Bronchial epithelial cell (primary cell): ENCODE measurements around the gene ZDHHC22. TPM values are rescaled to one million over a fixed set of nuclear protein-coding genes. Genes with fewer than 3 reads are reported as not detected.

Source experiments
- DNase-seq: peaks from one replicate; pipeline ENCODE4 v3.0.0-alpha.2; 2010; ENCODE audit warnings: low read depth
- FAIRE-seq: peaks from 2 replicates; lab custom pipeline; 2011; peaks lifted over from hg19 to GRCh38; lab: Jason Lieb, UNC
- H3K27me3 ChIP-seq: 2 replicates; pipeline ENCODE4 v1.5.1; 2011; ENCODE audit warnings: low read length; ENCODE audit not compliant: control insufficient read depth, insufficient read depth
- H3K36me3 ChIP-seq: 2 replicates; pipeline ENCODE4 v1.5.1; 2011; ENCODE audit warnings: low read length; ENCODE audit not compliant: control insufficient read depth, insufficient read depth
- H3K4me3 ChIP-seq: 2 replicates; pipeline ENCODE4 v1.5.1; 2011; ENCODE audit warnings: mild to moderate bottlenecking, low read depth, low read length, control low read depth
- CTCF ChIP-seq: IDR thresholded peaks from 2 replicates; pipeline ENCODE4 v1.5.1; 2011; ENCODE audit warnings: mild to moderate bottlenecking, moderate library complexity, low read length, control low read depth, inconsistent platforms; ENCODE audit not compliant: insufficient read depth, severe bottlenecking
- total RNA-seq: library from RNA; depleted of rRNA; stranded (reverse); fragments of >200 nt; gene quantifications from 2 replicates; pipeline ENCODE4 v1.2.1, GENCODE V29; 2014

Gene ZDHHC22
- total RNA-seq, 1 donor from 2014 or later = not detected

GRCh38 chr14:77139022-77139421 is 2.6 kb downstream of the ZDHHC22 start:
- peaks cover 43% of the 10 kb centered on the region for H3K27me3 ChIP-seq

DNA sequence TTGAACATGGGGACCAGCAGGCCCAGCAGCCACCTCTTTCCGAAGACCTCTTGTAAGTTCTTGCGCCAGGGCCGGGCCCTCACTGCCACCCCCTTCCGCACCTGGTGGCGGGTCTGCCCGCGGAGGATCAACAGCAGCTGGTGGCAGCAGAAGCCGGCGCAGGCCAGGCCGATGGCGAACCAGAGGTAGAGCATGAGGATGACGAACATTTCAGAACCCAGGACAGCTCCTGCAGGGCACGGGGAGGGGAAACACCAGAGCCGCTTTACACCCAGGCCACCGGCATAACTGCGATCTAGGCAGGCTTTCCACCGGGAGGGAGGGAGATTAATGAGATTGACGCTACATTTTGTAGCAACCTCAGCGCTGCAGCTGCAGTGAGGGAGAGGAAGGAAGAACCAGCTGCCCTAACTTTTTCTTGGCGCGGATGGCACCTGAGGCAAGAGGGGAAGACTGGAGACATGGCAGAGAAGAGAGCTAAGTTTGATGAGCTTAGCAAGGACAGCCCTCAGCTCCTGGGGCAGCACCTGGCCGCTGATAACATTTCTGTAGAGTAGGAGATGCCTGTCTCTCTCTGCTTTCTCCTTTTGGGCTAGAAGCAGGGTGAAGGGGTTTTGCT is 7.8 kb downstream of the ZDHHC22 start:
- no peak for TF ChIP-seq CTCF
- FAIRE-seq (no peak), DNase-seq (peak; percentile 58)
- no peak overlapping the region for H3K4me3 ChIP-seq
- H3K27me3 ChIP-seq = peaks cover 12% of the 10 kb centered on the region
- H3K36me3 ChIP-seq = no peaks in the 10 kb centered on the region

More at GRCh38 chr14:77139022-77139421, 2.6 kb downstream of the ZDHHC22 start:
- DNase-seq (no peak), FAIRE-seq (no peak)
- H3K4me3 ChIP-seq = no peak overlapping the region
- no peaks in the 10 kb centered on the region for H3K36me3 ChIP-seq
- no peak for TF ChIP-seq CTCF

- H3K36me3 ChIP-seq = no peaks in the 10 kb centered on the region
- H3K4me3 ChIP-seq = no peak overlapping the region
- FAIRE-seq (no peak), DNase-seq (no peak)
- TF ChIP-seq CTCF = no peak
- peaks cover 10% of the 10 kb centered on the region for H3K27me3 ChIP-seq
Observed at GRCh38 chr14:77131871-77132486, 9.6 kb downstream of the ZDHHC22 start.

GRCh38 chr14:77131206-77131605 is 10.4 kb downstream of the ZDHHC22 start:
- FAIRE-seq = no peak
- DNase-seq = no peak
- peaks cover 10% of the 10 kb centered on the region for H3K27me3 ChIP-seq
- TF ChIP-seq CTCF = no peak
- no peak overlapping the region for H3K4me3 ChIP-seq
- no peaks in the 10 kb centered on the region for H3K36me3 ChIP-seq

- no peak for TF ChIP-seq CTCF
- peaks cover 16% of the 10 kb centered on the region for H3K27me3 ChIP-seq
- DNase-seq (no peak), FAIRE-seq (no peak)
- H3K4me3 ChIP-seq = no peak overlapping the region
- H3K36me3 ChIP-seq = no peaks in the 10 kb centered on the region
Observed at GRCh38 chr14:77130386-77130785, 11.2 kb downstream of the ZDHHC22 start.
